Prostate gland (tissue), 2 donors: ENCODE results near the gene CDRT4. TPM values are rescaled to one million over a fixed set of nuclear protein-coding genes. Genes with fewer than 3 reads are reported as not detected.

ENCODE experiments used
- DNase-seq: peaks from one replicate; pipeline ENCODE4 v3.0.0-alpha.2; 2019; ENCODE audit warnings: low spot score
- H3K27ac ChIP-seq, 2 donors: fragments of 200-600 bp; sonication (generic); 2 replicates each; pipeline ENCODE4 v1.5.1; 2017 to 2019
- H3K27me3 ChIP-seq: fragments of 200-600 bp; sonication (generic); replicated peaks from 2 replicates; pipeline ENCODE4 v1.5.1; 2019; ENCODE audit not compliant: insufficient read depth
- H3K36me3 ChIP-seq, 2 donors: fragments of 200-600 bp; sonication (generic); 1 replicate in 1 of 2; 2 replicates in 1 of 2; pipeline versions ENCODE4 v1.5.1 to v1.8.1; 2017 to 2019
- H3K4me1 ChIP-seq: fragments of 200-600 bp; sonication (generic); replicated peaks from 2 replicates; pipeline ENCODE4 v1.5.1; 2019
- H3K4me3 ChIP-seq, 2 donors: fragments of 200-600 bp; sonication (generic); 2 replicates each; pipeline ENCODE4 v1.5.1; 2017 to 2019
- H3K9me3 ChIP-seq: fragments of 200-600 bp; sonication (generic); 2 replicates; pipeline ENCODE4 v1.5.1; 2017
- POLR2A ChIP-seq: fragments of 450-650 bp; IDR thresholded peaks from one replicate; pipeline ENCODE4 v1.6.1; 2016; ENCODE audit warnings: antibody characterized with exemption, mild to moderate bottlenecking
- POLR2AphosphoS5 ChIP-seq: sonication (generic); formaldehyde crosslinking; IDR thresholded peaks from one replicate; pipeline ENCODE4 v1.6.1; 2017; ENCODE audit warnings: antibody characterized with exemption
- WGBS: methylation state at CpG from one replicate; pipeline ENCODE4 v1.1.5; 2018; 5-methylcytosine and 5-hydroxymethylcytosine counted together
- intact Hi-C: fragments of 100-400 bp; cut with DNase I; formaldehyde crosslinking; loops from one replicate; pipeline ENCODE4 v1.14.2; 2022
- total RNA-seq, 2 donors: library from RNA; depleted of rRNA; stranded (reverse); fragments of >200 nt; gene quantifications; one replicate each; pipeline ENCODE4 v1.1.0, GENCODE V29; 2016
- TF ChIP-seq, protein P1 (sequence below), 4 experiments: fragments of 200-600 bp in 2 of 4; fragments of 450-650 bp in 2 of 4; sonication (generic) in 2 of 4; IDR thresholded peaks; 1 replicate in 3 of 4; 2 replicates in 1 of 4; pipeline ENCODE4 v1.5.1; 2016 to 2019; ENCODE audit warnings: antibody characterized with exemption in 4 of 4, mild to moderate bottlenecking in 2 of 4, moderate library complexity in 2 of 4

Gene CDRT4
- total RNA-seq, 2 donors from 2014 or later = 8.5 to 13.0 TPM

DNA sequence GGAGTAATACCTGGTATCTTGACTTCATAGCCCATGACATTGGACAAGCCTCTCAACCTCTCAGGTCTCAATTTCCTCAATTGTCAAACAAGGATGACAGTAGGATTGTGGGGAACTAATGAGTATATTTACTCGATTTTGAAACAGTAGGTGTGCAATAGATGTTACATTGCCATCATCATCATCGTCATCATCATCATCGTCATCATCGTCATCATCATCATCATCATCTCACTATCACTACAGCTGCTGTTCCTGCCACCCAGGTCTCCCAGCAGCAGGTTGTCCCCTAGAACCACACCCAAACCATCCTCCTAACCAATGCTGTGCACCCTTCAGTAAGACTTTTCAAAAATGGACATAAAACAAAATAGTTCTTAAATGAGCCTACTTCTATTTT is 24.8 kb upstream of the CDRT4 start:
- H3K27me3 ChIP-seq = no peaks in the 10 kb centered on the region
- no peaks in the 10 kb centered on the region for H3K4me1 ChIP-seq
- intact Hi-C loops = no loop called here
- no peak for DNase-seq
- WGBS = 91% methylated on average over 4 of the region's 4 CpGs
- no peak overlapping the region for H3K4me3 ChIP-seq
- H3K36me3 ChIP-seq = no peaks in the 10 kb centered on the region
- H3K9me3 ChIP-seq = no peaks in the 10 kb centered on the region
- TF ChIP-seq, protein P1, sequence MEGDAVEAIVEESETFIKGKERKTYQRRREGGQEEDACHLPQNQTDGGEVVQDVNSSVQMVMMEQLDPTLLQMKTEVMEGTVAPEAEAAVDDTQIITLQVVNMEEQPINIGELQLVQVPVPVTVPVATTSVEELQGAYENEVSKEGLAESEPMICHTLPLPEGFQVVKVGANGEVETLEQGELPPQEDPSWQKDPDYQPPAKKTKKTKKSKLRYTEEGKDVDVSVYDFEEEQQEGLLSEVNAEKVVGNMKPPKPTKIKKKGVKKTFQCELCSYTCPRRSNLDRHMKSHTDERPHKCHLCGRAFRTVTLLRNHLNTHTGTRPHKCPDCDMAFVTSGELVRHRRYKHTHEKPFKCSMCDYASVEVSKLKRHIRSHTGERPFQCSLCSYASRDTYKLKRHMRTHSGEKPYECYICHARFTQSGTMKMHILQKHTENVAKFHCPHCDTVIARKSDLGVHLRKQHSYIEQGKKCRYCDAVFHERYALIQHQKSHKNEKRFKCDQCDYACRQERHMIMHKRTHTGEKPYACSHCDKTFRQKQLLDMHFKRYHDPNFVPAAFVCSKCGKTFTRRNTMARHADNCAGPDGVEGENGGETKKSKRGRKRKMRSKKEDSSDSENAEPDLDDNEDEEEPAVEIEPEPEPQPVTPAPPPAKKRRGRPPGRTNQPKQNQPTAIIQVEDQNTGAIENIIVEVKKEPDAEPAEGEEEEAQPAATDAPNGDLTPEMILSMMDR (IDR thresholded peaks at IDR 0.05) = no peak
- TF ChIP-seq POLR2A (no peak), POLR2AphosphoS5 (no peak)
- no peak overlapping the region for H3K27ac ChIP-seq

DNA sequence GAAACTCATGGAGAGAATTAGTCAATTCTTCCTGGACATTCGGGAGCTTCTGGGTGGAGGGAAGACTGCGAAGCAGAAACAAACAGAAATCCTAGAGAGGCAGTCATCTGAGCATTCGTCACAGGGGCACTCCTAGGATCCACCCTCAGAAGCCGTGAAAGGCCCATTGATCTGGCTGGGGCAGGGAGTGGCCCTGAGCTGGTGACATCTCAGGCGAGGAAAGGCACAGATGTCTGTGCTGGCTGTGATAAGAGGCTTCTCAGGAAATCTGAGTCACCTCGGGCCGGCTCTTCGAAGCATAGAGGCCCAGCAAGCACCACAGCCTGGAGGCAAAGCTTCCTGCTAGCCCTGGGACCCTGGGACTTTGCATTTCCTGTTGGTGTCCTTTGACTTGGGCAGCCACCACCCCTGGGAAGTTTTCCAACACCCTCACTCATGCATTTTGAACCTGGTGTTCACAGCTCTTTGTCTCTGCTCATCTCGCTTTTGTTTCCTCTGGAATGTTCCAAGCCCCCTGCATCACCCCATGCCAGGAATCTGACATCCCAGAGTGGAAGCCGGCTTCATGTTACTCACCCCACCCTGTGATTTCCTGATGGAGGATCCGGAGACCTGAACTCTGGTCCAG is 23.3 kb upstream of the CDRT4 start:
- Histone ChIP-seq H3K4me3 (no peak overlapping the region), H3K27ac (no peak overlapping the region), H3K4me1 (no peaks in the 10 kb centered on the region), H3K36me3 (no peaks in the 10 kb centered on the region), H3K27me3 (no peaks in the 10 kb centered on the region), H3K9me3 (no peaks in the 10 kb centered on the region)
- no peak for TF ChIP-seq POLR2AphosphoS5
- 82% methylated on average over 11 of the region's 11 CpGs for WGBS
- no peak for DNase-seq
- intact Hi-C loops = no loop called here

DNA sequence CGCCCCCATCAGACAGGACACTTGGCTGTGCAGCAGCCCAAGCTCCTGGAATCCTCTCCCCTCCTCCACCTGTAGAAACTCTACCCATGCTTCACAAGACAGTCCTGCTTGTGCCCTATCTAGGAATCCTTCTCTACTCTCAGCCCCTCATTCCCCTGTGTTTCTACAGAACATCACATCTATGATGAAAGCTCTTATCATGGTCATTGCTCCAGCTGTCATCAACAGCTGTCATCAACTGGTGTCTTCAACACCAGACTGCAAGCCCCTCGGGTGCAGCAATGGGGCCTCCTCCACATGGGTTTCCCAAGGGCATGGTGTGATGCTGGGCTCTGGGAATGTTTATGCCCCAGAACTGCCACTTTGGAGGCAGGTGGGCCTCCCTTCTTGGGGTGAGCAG is 21.1 kb upstream of the CDRT4 start:
- Histone ChIP-seq H3K36me3 (no peaks in the 10 kb centered on the region), H3K4me3 (no peak overlapping the region), H3K4me1 (no peaks in the 10 kb centered on the region), H3K9me3 (no peaks in the 10 kb centered on the region), H3K27ac (no peak overlapping the region), H3K27me3 (no peaks in the 10 kb centered on the region)
- 89% methylated on average over 2 of the region's 2 CpGs for WGBS
- no peak for TF ChIP-seq POLR2A
- TF ChIP-seq POLR2AphosphoS5 = no peak
- TF ChIP-seq, protein P1 (IDR thresholded peaks at IDR 0.05) = no peak
- intact Hi-C loops = no loop called here
- DNase-seq = no peak

DNA sequence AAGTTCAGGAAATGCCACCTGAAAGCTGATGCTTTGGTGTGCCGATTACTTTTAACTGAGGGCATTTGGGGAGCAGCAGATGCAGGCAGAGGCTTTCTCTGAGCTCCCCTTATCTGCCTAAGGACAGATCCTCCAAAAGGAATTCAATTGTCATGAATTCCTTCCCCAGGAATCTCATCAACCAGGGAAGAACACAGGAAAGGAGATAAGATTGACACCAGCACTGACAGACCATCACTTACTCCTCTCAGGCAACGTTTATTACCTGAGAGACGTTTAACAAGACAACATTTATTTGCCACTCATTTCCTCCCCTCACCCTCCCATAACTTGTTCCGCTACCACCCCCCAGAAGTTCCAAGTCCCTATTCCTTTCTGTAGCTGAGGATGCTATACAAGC is 17.6 kb upstream of the CDRT4 start:
- intact Hi-C loops = no loop called here
- Histone ChIP-seq H3K36me3 (no peaks in the 10 kb centered on the region), H3K9me3 (no peaks in the 10 kb centered on the region), H3K27me3 (no peaks in the 10 kb centered on the region), H3K27ac (no peak overlapping the region), H3K4me1 (no peaks in the 10 kb centered on the region), H3K4me3 (no peak overlapping the region)
- TF ChIP-seq POLR2A = no peak
- DNase-seq = no peak
- 57% methylated on average over 4 of the region's 4 CpGs for WGBS

DNA sequence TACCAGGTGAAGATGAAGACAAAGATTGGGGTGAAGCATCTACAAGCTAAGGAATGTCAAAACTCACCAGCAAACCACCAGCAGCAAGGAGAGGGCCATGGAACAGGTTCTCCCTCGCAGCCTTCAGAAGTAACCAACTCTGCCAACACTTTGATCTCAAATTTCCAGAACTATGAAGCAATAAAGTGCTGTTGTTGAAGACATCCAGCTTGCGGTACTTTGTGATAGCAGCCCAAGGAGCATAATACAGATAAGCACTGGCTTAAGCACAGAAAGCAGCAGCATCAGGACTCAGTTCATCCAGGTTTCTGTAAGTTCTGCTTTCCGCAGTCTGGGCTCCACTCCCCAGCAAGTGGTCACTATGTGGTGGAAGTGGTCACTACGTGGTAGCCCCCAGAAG is 16.0 kb upstream of the CDRT4 start:
- Histone ChIP-seq H3K36me3 (no peaks in the 10 kb centered on the region), H3K4me1 (no peaks in the 10 kb centered on the region), H3K27me3 (no peaks in the 10 kb centered on the region), H3K9me3 (no peaks in the 10 kb centered on the region), H3K4me3 (no peak overlapping the region), H3K27ac (no peak overlapping the region)
- 27% methylated on average over 4 of the region's 4 CpGs for WGBS
- TF ChIP-seq, protein P1 (IDR thresholded peaks at IDR 0.05) = no peak
- TF ChIP-seq POLR2AphosphoS5 (no peak), POLR2A (no peak)
- intact Hi-C loops = no loop called here
- DNase-seq = no peak

DNA sequence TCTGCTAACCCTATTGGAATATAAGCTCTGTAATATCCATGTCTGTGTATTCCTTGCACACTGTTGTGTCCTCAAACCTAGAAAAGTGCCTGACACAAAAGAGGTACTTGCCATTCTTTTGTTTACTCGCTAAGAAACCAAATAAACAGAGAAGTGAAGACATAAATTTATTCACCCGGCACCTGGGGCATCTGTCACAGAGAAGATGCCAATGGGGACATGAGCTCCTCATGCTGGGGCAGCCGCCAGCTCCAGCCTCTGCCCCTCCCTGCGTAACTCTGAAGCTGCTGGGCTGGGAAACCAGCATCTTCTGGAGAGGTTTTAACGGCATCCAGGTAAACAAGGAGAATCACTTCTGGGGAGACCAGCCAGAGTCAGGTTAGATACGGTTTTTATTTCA is 15.1 kb upstream of the CDRT4 start:
- no peak for DNase-seq
- 70% methylated on average over 6 of the region's 6 CpGs for WGBS
- TF ChIP-seq, protein P1 (IDR thresholded peaks at IDR 0.05) = no peak
- TF ChIP-seq POLR2AphosphoS5 (no peak), POLR2A (no peak)
- Histone ChIP-seq H3K9me3 (no peaks in the 10 kb centered on the region), H3K27me3 (no peaks in the 10 kb centered on the region), H3K27ac (no peak overlapping the region), H3K4me1 (no peaks in the 10 kb centered on the region), H3K4me3 (no peak overlapping the region), H3K36me3 (no peaks in the 10 kb centered on the region)
- intact Hi-C loops = no loop called here
